GM19193 (cell line): ENCODE results near the gene GNAI3.

Source experiments
- POLR2A ChIP-seq: IDR thresholded peaks from 4 replicates; pipeline ENCODE4 v1.6.1; 2011; ENCODE audit not compliant: insufficient read depth, insufficient read length; ENCODE audit errors: extremely low read depth

The GNAI3 gene

DNA sequence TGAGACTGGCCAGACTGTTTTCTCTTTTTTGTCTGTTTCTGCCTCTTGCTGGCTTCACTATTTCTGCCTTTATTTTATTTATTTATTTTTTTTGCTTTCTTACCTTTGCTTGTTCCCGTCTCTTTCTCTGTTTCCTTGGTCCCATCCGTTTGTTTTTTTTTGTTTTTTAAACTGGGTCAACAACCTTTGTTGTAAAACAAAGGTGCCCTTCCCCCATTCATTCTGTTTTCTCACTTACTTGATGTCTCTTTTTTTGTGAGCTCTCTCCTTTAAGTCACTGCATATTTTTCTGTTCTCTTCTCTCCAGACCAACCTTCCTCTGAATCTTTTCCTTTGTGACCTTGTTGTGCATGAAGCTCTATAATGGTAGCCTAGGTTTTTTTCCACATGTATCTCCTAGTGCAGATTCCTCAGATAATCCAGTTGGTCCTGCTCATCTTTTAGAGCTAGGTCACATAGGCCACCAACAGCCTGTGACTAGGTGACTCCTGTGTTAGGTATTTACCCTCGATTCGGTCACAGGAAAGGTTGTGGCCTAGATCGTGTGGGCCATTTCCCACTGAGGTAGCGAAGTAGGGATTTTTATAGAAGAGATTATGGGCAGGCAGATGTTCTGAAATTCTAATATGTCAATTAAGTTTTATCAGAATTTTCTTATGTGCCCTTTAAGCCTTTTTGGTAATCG is 15.9 kb downstream of the GNAI3 start:
- TF ChIP-seq POLR2A = no peak

DNA sequence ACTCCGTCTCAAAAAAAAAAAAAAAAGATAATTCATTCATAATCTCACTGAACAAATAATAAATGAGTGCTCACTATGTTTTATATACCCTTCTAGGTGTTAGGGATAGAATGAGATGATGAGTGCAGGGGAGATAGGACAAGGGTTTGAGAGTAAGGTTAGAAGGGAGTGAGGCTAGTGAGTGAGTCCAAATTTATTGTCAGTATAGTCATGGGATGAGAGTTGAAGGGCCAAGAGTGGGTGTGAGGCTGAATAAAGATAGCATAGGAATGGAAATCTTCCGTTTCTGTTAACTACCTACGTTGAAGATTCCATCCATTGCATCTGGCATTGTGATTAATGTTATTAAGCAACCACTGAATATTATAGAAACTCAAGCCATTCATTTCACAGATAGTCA is 16.8 kb downstream of the GNAI3 start:
- TF ChIP-seq POLR2A = no peak

DNA sequence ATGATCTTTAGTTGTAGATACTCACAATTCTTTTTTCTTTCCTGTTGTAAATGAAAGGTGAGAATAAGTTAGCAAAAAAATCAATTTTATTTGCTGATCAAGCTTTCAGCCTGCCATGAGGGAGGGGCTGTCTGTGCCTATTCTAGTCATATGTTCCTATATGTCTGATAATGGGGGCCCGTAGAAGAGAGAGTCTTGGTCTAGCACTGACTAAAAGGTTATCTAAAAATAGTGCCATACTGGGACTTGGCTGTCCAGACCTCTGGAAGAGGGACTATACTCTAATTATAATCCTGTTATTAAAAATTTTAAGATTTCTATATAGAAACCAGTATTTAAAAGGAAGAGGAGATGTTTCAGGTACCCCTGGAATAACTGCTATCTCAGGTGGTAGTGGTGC is 18.6 kb downstream of the GNAI3 start:
- no peak for TF ChIP-seq POLR2A

DNA sequence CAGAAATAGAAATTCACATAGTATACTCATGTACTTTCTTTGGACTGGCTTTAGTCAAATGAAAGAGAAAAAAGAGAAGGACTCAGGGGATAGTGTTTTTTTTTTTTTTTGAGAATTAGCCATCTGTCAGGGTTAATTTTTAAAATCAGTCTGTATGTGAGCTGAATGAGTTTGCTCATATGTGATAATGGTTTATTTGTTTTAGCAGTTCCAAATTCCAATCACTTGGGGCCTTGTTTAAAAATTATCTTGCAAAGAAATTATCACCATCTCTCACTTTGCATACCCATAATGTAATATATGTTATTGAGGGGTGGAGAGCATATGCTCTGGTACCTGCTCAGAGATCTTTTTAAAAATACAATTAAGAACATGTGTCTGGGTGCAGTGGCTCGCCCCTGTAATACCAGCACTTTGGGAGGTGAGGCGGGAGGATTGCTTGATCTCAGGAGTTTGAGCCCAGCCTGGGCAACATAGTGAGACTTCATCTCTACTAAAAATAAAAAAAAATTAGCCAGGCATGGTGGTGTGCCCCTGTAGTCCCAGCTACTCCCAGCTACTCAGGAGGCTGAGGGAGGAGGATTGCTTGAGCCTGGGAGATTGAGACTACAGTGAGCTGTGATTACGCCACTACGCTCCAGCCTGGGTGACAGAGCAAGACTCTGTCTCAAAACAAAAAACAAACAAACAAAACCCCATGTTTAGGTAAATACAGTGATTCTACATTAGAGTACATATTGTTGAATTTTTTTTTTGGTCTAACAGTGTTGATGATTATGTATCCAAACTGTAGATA is 19.7 kb downstream of the GNAI3 start:
- TF ChIP-seq POLR2A = no peak

DNA sequence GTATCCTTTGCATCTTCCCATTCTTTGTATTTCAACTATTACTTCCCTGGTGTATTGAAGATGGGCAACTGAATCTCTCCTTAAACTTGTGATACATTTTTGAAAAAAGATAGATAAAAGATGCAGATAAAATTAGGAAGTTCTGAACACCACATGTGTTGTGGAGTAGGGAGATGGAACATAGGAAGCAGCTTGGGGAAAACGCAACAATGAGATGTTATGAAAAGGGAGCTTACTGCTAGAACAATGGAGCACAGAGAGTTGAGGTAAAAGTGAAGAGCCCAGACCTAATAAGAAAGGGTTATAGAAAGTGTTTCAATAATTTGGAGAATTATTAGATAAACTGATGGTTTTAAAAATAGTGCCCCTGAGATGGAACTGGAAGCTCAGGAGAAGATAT is 20.9 kb downstream of the GNAI3 start:
- no peak for TF ChIP-seq POLR2A

DNA sequence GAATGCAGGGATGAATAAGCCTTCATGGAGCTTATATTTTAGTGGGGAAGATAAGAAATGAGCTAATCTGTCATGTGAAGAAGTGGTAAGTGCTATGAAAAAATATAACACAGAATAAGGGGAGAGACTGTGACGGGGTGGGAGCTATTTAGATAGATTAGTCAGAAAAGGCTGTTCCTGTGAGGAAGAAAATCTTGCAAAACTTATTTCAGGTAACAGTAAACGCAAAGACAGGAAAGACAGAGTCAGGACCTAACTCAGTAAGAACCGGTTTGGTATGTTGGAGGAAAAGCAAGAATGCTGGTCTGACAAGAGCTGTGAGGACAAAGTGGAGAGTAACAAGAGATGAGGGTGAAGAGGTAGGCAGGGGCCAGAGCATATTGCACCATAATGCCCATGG is 22.0 kb downstream of the GNAI3 start:
- TF ChIP-seq POLR2A = no peak

DNA sequence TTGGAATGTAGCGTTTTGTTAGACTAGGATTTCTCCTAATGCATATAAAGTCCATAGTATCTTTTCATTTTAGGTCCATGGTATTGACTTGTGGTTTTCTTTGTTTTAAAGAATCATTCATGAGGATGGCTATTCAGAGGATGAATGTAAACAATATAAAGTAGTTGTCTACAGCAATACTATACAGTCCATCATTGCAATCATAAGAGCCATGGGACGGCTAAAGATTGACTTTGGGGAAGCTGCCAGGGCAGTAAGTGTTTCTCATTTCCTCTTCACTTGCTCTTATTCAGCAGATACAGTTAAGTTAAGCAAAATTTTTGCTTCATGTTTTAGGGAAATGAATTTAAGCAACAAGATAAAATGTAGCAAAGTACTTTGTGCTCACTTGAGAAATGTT is 25.4 kb downstream of the GNAI3 start:
- no peak for TF ChIP-seq POLR2A

DNA sequence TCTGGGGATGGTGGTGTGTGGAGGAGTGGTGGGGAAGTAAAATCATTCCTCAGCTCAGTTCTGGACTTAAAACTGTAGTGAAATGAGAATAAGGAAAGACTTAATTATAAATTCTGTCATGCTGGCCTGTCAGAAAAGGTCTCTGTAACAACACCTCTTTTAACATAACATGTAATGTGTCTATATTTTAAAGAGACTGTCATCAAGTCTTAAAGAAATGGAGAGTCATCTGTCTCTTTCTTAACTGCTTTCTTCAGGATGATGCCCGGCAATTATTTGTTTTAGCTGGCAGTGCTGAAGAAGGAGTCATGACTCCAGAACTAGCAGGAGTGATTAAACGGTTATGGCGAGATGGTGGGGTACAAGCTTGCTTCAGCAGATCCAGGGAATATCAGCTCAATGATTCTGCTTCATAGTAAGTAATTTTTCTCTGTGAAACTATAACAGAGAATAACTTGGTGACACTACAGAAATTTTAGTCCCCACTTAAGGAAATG is 30.6 kb downstream of the GNAI3 start:
- TF ChIP-seq POLR2A = no peak

DNA sequence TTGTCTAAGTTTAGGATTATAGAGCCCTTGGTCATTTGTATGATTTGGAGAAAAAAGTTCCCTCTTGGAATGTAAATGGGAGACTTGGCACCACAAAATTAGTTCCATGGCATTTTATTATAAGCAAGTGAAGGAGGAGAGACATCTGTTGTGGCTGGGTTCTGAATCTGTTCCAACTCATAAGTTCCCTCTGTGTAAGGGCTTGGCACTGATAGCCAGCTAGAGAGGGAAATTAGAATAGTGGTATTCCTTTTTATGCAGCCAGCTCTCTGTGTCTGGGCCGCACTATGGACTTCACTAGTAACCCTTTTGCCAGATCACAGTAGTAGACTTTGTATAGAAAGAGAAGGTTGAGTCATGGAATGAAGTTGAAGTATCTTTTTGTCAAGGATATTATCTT is 31.1 kb downstream of the GNAI3 start:
- TF ChIP-seq POLR2A = no peak

DNA sequence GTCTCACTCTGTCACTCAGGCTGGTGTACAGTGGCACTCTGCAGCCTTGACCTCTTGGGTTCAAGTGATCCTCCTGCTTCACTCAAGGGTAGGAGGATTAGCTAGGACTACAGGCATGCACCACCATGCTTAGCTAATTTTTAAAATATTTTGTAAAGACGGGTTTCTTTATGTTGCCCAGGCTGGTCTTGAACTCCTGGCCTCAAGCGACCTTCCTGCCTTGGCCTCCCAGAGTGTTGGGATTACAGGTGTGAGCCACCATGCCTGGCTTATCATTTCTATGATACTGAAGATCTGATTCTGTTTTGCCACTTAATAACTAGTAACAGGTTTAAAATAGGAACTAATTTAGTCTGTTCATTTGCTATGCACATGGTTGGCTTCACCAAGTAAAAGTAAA is 33.6 kb downstream of the GNAI3 start:
- TF ChIP-seq POLR2A = no peak

DNA sequence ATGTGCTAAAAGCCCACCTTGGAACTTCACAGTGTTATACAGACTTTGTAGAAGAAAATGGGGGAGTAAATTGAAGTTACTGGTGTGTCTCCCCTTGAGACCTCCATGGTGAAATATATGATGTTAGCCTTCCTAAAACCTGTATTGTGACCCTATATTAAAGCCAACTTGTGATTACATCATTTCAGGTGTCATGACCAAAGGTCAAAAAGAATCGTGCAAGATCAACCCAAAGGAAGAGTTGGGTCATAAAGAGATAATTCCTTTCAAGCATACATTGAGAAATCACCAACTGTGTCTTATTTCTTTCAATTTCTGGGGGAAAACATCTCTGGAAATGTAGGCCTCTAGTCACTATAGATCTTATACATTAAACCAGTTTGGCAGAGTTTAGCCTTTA is 36.4 kb downstream of the GNAI3 start:
- TF ChIP-seq POLR2A = no peak

DNA sequence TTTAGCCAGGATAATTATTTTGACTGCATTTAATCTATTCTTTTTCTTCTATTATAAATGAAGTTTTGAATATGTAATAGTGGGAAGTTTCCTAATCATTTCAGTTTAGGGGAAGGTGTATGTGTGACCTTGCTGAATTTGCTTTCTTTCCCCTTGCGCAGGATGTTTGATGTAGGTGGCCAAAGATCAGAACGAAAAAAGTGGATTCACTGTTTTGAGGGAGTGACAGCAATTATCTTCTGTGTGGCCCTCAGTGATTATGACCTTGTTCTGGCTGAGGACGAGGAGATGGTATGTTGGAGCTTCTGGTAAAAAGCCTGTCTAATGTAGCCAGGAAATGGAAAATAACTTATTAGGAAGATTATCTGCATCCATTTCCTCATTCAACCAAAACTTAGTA is 37.6 kb downstream of the GNAI3 start:
- TF ChIP-seq POLR2A = no peak

DNA sequence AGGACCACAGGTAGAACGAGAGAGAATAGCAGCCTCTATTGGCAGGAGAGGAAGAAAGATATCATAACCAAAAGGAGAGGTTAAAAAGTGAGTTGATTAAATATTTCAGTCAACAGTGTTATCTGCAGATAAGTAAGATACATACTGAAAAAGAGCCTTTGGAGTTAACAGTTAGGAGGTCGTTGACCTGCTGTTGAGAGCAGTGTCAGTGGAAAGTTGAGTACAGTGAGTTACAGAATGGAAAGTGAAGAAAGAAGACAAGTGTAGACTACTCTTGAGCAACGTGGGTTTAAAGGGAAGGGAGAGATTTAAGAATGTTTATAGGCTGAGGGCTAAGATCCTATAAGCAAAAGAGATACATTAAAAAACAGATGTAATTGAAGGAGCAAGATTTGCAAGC is 40.8 kb downstream of the GNAI3 start:
- TF ChIP-seq POLR2A = no peak

DNA sequence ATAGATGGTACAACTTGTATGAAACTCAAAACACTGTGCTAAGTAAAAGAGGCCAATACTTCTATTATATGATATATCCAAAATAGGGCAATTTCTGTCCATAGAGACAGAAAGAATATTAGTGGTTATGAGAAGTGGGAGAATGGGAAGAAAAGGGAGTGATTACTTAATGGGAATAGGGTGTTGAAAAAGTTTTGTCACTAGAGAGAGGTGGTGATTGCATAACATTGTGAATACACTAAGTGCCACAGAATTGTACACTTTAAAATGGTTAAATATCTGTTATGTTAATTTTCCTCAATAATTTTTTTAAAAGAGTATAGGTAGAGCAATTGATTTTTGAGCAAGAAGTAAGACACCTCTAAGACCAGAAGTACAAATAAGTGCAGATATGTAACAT is 41.3 kb downstream of the GNAI3 start:
- TF ChIP-seq POLR2A = no peak

DNA sequence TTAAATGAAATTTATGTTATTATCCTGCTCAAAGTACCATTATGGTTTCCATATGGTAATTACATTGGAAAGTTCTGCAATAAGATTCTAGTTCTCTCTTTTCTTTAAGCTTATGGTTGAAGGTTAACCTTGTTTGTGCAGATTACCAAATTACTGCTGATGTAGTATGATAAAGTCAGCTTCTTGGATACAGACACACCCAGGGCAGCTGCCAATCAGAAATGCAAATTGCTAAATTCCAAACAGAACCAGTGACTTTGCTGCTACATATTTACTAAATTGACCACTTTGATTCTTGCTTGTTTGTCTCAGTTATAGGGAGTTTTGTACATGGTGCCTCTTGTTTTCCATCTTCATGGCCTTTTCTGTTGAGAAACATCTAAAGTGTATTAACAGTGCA is 44.5 kb downstream of the GNAI3 start:
- no peak for TF ChIP-seq POLR2A

DNA sequence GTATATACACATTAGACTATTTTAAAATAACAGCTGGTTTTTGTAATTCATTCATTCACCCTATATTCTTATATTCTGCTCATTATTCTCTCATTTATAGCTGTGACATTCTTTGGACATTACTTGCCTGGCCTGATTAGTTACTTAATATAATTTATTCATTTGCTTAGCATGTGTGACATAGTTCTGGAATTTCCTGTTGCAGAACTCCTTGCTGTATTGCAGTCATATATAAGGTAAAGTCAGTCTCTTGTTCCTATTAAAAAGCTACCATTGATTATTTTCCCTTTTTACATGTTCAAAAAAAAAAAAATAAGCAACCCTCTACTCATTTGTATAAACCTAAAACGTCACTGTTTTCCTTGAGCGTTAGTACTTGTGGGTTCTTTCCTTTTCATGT is 47.1 kb downstream of the GNAI3 start:
- TF ChIP-seq POLR2A = no peak
